Endothelial cell of umbilical vein (primary cell): ENCODE data around the gene RNF213. TPM values are rescaled to one million over a fixed set of nuclear protein-coding genes. Genes with fewer than 3 reads are reported as not detected.

ENCODE experiments used
- BruUV-seq: library from RNA; stranded (reverse); fragments of 400-500 nt; replicated peaks from 2 replicates; lab custom pipeline; 2021; lab: Mats Ljungman, UMichigan
- CTCF ChIA-PET: fragments of 300-600, 350-600 bp; sonication (Branson Sonifier 250); formaldehyde crosslinking; loops from one replicate; lab custom pipeline; 2021; ENCODE audit warnings: antibody characterized with exemption, inconsistent platforms; lab: Charles Lee
- POLR2A ChIA-PET: fragments of 300-600, 350-600 bp; sonication (Branson Sonifier 250); formaldehyde crosslinking; loops from one replicate; lab custom pipeline; 2021; ENCODE audit warnings: antibody characterized with exemption, inconsistent platforms; lab: Charles Lee
- DNase-seq: peaks from one replicate; pipeline ENCODE4 v3.0.0-alpha.2; 2011; ENCODE audit warnings: low read depth, low spot score
- FAIRE-seq: peaks from 2 replicates; lab custom pipeline; 2011; peaks lifted over from hg19 to GRCh38; lab: Jason Lieb, UNC
- H2AFZ ChIP-seq: 2 replicates; pipeline ENCODE4 v1.6.0; 2012; ENCODE audit warnings: low read depth, low read length, control low read depth, inconsistent platforms
- H3K27ac ChIP-seq: 2 replicates; pipeline ENCODE4 v1.5.1; 2011; ENCODE audit warnings: low read depth, mild to moderate bottlenecking, control low read depth, low read length, moderate library complexity; ENCODE audit not compliant: insufficient read depth
- H3K27me3 ChIP-seq, 2 experiments: 2 replicates each; pipeline versions ENCODE4 v1.6.0 to v1.6.1; 2011; ENCODE audit warnings: low read length in 2 of 2, mixed read lengths in 1 of 2; ENCODE audit not compliant: control insufficient read depth in 2 of 2, insufficient read depth in 2 of 2
- H3K36me3 ChIP-seq, 2 experiments: 2 replicates in 1 of 2; 3 replicates in 1 of 2; pipeline ENCODE4 v1.5.1; 2011; ENCODE audit warnings: low read length in 2 of 2, mild to moderate bottlenecking in 1 of 2, moderate library complexity in 1 of 2; ENCODE audit not compliant: control insufficient read depth in 2 of 2, insufficient read depth in 2 of 2; ENCODE audit errors: extremely low read depth in 1 of 2
- H3K4me1 ChIP-seq: 3 replicates; pipeline ENCODE4 v1.5.1; 2011; ENCODE audit warnings: mild to moderate bottlenecking, low read length; ENCODE audit not compliant: control insufficient read depth, insufficient read depth; ENCODE audit errors: extremely low read depth
- H3K4me2 ChIP-seq: 2 replicates; pipeline ENCODE4 v1.6.1; 2011; ENCODE audit warnings: low read length, control low read depth, mixed read lengths; ENCODE audit not compliant: insufficient read depth
- H3K4me3 ChIP-seq, 3 experiments: fragments of 200-600 bp in 1 of 3; sonication (generic), shearing (Covaris generic) in 1 of 3; replicated peaks in 1 of 3; 2 replicates each; pipeline ENCODE4 v1.5.1; 2011 to 2016; ENCODE audit warnings: control low read depth in 3 of 3, low read length in 3 of 3, mild to moderate bottlenecking in 2 of 3, inconsistent platforms in 1 of 3, low read depth in 1 of 3, moderate library complexity in 1 of 3; ENCODE audit not compliant: insufficient read depth in 1 of 3
- H3K79me2 ChIP-seq: 2 replicates; pipeline ENCODE4 v1.6.0; 2012; ENCODE audit warnings: low read length, inconsistent platforms; ENCODE audit not compliant: control insufficient read depth, insufficient read depth
- H3K9ac ChIP-seq: replicated peaks from 2 replicates; pipeline ENCODE3; 2011; ENCODE audit warnings: low read length, control low read depth; ENCODE audit not compliant: insufficient read depth; ENCODE audit errors: extremely low read depth
- H3K9me1 ChIP-seq: replicated peaks from 3 replicates; pipeline ENCODE4 v1.6.0; 2011; ENCODE audit warnings: mild to moderate bottlenecking, low read length; ENCODE audit not compliant: control insufficient read depth, insufficient read depth; ENCODE audit errors: extremely low read depth
- H3K9me3 ChIP-seq: replicated peaks from 2 replicates; pipeline ENCODE4 v1.5.1; 2012; ENCODE audit warnings: low read length, inconsistent platforms; ENCODE audit not compliant: control insufficient read depth, insufficient read depth
- H4K20me1 ChIP-seq: replicated peaks from 2 replicates; pipeline ENCODE3; 2011; ENCODE audit warnings: mild to moderate bottlenecking, low read length; ENCODE audit not compliant: control insufficient read depth, insufficient read depth; ENCODE audit errors: extremely low read depth
- CTCF ChIP-seq, 2 donors: IDR thresholded peaks; 1 replicate in 1 of 2; 2 replicates in 1 of 2; pipeline ENCODE4 v1.5.1; 2011; ENCODE audit warnings: low read length in 2 of 2, mild to moderate bottlenecking in 2 of 2, moderate library complexity in 2 of 2, control low read depth in 1 of 2, inconsistent platforms in 1 of 2, low read depth in 1 of 2; ENCODE audit not compliant: insufficient read depth in 1 of 2; ENCODE audit errors: extremely low read depth in 1 of 2
- EZH2 ChIP-seq: IDR thresholded peaks from 2 replicates; pipeline ENCODE4 v1.6.1; 2012; ENCODE audit warnings: borderline replicate concordance, low read depth, mild to moderate bottlenecking, moderate library complexity, low read length, inconsistent platforms; ENCODE audit not compliant: severe bottlenecking
- FOS ChIP-seq: IDR thresholded peaks from 2 replicates; pipeline ENCODE4 v1.6.1; 2011; ENCODE audit warnings: mild to moderate bottlenecking, low read length, moderate library complexity, borderline replicate concordance; ENCODE audit not compliant: insufficient read depth
- GATA2 ChIP-seq: IDR thresholded peaks from 2 replicates; pipeline ENCODE4 v1.7.0; 2011; ENCODE audit warnings: low read depth, mild to moderate bottlenecking, moderate library complexity, mixed read lengths, low read length; ENCODE audit not compliant: insufficient read length, insufficient read depth
- JUN ChIP-seq: IDR thresholded peaks from 2 replicates; pipeline ENCODE4 v1.6.1; 2011; ENCODE audit warnings: borderline replicate concordance, low read depth; ENCODE audit not compliant: insufficient read length, insufficient read depth
- MAX ChIP-seq: IDR thresholded peaks from 2 replicates; pipeline ENCODE4 v1.6.1; 2011; ENCODE audit not compliant: insufficient read depth, insufficient read length
- MYC ChIP-seq: IDR thresholded peaks from one replicate; pipeline ENCODE4 v1.6.1; 2011; ENCODE audit warnings: mild to moderate bottlenecking, low read depth, low read length
- POLR2A ChIP-seq: IDR thresholded peaks from 2 replicates; pipeline ENCODE4 v1.6.1; 2012; ENCODE audit warnings: low read depth, mild to moderate bottlenecking, control low read depth, low read length
- POLR2AphosphoS5 ChIP-seq: IDR thresholded peaks from 2 replicates; pipeline ENCODE4 v1.6.1; 2012; ENCODE audit warnings: low read depth, mild to moderate bottlenecking, control low read depth, low read length, moderate library complexity; ENCODE audit not compliant: insufficient read depth
- dilution Hi-C: fragments of 300-500 bp; cut with MboI; formaldehyde crosslinking; loops from one replicate; pipeline ENCODE4 v1.15.0; 2019; ENCODE audit warnings: low sequenced_read_pairs; ENCODE audit not compliant: extremely low pct_ligation_motif_present
- intact Hi-C: fragments of 100-400 bp; cut with micrococcal nuclease; formaldehyde crosslinking; loops from one replicate; pipeline ENCODE4 v1.10.0; 2022
- polyA plus RNA-seq, 4 experiments: library from polyadenylated mRNA; depleted of rRNA in 3 of 4; stranded (reverse) in 3 of 4; unstranded in 1 of 4; fragments of >200 nt; gene quantifications; 2 replicates each; pipeline versions ENCODE4 v1.2.1 to v1.2.3, GENCODE V29; 2011 to 2012; ENCODE audit warnings: missing spikeins in 1 of 4
- total RNA-seq: library from RNA; stranded (reverse); gene quantifications from 2 replicates; pipeline ENCODE4 v1.2.3, GENCODE V29; 2021

The RNF213 gene
- total and polyA plus RNA-seq, 2 donors (not counting 3 experiments of a cell fraction or from before 2014, with no cell fraction given): 36.5 to 116 TPM

GRCh38 chr17:80245566-80246265 lies 14.9 kb upstream of the RNF213 start:
- Histone ChIP-seq H3K4me1 (no peaks in the 10 kb centered on the region), H3K9ac (no peak overlapping the region), H3K4me3 (no peak overlapping the region), H3K27ac (no peak overlapping the region), H3K4me2 (no peak overlapping the region), H4K20me1 (no peaks in the 10 kb centered on the region), H3K27me3 (no peaks in the 10 kb centered on the region), H2AFZ (no peak overlapping the region), H3K9me3 (no peaks in the 10 kb centered on the region), H3K36me3 (peaks cover 0 to 17% of the 10 kb centered on the region in 2 experiments), H3K79me2 (no peaks in the 10 kb centered on the region), H3K9me1 (no peaks in the 10 kb centered on the region)
- FAIRE-seq (no peak), DNase-seq (no peak)
- intact Hi-C loops (no loop called here), dilution Hi-C loops (no loop called here)
- no peak for TF ChIP-seq GATA2
- TF ChIP-seq EZH2: no peak
- TF ChIP-seq JUN: no peak
- TF ChIP-seq MAX: no peak
- no peak for TF ChIP-seq POLR2AphosphoS5
- TF ChIP-seq POLR2A: no peak
- no peak for TF ChIP-seq MYC
- TF ChIP-seq CTCF (IDR thresholded peaks at IDR 0.05; ENCODE audit: extremely low read depth in 1 of 2, insufficient read depth in 1 of 2, low read depth in 1 of 2, low read length in 2 of 2): no peak
- TF ChIP-seq FOS: no peak
- ChIA-PET POLR2A (no interaction called here), CTCF (no interaction called here)
- no TSS peak for BruUV-seq
